NCI-H748 treated with DMSO at 0.1 percent for 48 hours (cell line): ENCODE data around the gene PARG.
"Not testable (repeated sequence)": the region's sequence is repeated elsewhere in the genome, so short reads cannot be mapped to it uniquely, and the experiment has no call there.

ENCODE experiments used
- DNase-seq: peaks from one replicate; lab custom pipeline; 2025; lab: John Stamatoyannopoulos, UW

The PARG gene

GRCh38 chr10:49830016-49830415 lies 111.8 kb downstream of the PARG start:
- DNase-seq = no peak

GRCh38 chr10:49827297-49827696 lies 114.5 kb downstream of the PARG start:
- no peak for DNase-seq

GRCh38 chr10:49819234-49819958 lies 122.4 kb downstream of the PARG start:
- DNase-seq = no peak

GRCh38 chr10:49817845-49818244 lies 124.0 kb downstream of the PARG start:
- DNase-seq = no peak

GRCh38 chr10:49803988-49804387 lies 137.8 kb downstream of the PARG start:
- no peak for DNase-seq

GRCh38 chr10:49798275-49798674 lies 143.6 kb downstream of the PARG start:
- DNase-seq = no peak

GRCh38 chr10:49791100-49791499 lies 150.7 kb downstream of the PARG start:
- DNase-seq = no peak

GRCh38 chr10:49784681-49785080 lies 157.1 kb downstream of the PARG start:
- DNase-seq = no peak

GRCh38 chr10:49783645-49784044 lies 158.2 kb downstream of the PARG start:
- no peak for DNase-seq

- no peak for DNase-seq
These were observed 160.6 kb downstream of the PARG start for GRCh38 chr10:49781247-49781646.

- no peak for DNase-seq
These were observed 163.6 kb downstream of the PARG start for GRCh38 chr10:49778197-49778596.

GRCh38 chr10:49776851-49777250 lies 165.0 kb downstream of the PARG start:
- DNase-seq = no peak

GRCh38 chr10:49775014-49775413 lies 166.8 kb downstream of the PARG start:
- DNase-seq = no peak

- DNase-seq = not testable (repeated sequence)
These were observed 168.9 kb downstream of the PARG start for GRCh38 chr10:49772944-49773343.

- DNase-seq = not testable (repeated sequence)
These were observed 170.8 kb downstream of the PARG start for GRCh38 chr10:49771046-49771445.

GRCh38 chr10:49769692-49770091 lies 172.1 kb downstream of the PARG start:
- DNase-seq = no peak

- no peak for DNase-seq
These were observed 173.1 kb downstream of the PARG start for GRCh38 chr10:49768731-49769130.

- no peak for DNase-seq
These were observed 173.5 kb downstream of the PARG start for GRCh38 chr10:49768329-49768728.
